ENCODE results near the gene DCAF15.
"Not testable (repeated sequence)": the region's sequence is repeated elsewhere in the genome, so short reads cannot be mapped to it uniquely, and the experiment has no call there.

Gene DCAF15, protein sequence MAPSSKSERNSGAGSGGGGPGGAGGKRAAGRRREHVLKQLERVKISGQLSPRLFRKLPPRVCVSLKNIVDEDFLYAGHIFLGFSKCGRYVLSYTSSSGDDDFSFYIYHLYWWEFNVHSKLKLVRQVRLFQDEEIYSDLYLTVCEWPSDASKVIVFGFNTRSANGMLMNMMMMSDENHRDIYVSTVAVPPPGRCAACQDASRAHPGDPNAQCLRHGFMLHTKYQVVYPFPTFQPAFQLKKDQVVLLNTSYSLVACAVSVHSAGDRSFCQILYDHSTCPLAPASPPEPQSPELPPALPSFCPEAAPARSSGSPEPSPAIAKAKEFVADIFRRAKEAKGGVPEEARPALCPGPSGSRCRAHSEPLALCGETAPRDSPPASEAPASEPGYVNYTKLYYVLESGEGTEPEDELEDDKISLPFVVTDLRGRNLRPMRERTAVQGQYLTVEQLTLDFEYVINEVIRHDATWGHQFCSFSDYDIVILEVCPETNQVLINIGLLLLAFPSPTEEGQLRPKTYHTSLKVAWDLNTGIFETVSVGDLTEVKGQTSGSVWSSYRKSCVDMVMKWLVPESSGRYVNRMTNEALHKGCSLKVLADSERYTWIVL

DNA sequence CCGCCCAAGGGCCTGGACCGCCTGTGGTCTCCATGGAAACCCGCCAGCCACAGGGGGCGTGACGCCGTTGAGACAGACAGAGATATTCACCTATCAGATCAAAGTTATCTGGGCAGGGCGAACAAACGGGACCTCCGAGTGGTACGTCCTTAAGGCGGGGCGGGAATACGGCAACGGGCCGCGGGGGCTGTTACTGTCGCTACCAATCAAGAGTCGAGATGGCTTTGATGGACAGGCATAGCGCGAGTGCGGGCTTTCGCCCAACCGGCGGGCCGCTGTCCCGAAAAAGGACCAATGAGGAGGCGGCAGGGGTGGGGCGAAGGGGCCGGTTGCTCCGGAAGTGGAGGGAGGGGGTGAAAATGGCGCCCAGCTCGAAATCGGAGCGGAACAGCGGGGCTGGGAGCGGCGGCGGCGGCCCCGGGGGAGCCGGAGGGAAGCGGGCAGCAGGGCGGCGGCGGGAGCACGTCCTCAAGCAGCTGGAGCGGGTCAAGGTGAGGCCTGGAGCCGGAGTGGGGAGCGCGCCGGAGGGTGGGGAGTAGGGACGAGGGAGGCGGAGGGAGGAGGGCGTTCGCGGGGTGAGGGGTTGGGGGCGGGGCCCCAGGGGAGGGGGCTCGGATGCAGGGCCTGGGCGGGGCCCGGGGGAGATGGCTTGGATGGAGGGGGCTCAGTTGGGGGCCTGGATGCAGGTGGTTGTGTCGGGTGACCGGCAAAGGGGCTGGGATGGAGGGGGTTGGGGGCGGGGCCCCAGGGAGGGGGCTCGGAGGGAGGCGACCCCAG is at the start of gene DCAF15:
DCAF15 (plus strand) TSS at position 356 of the 777 bp plus-strand sequence; CDS start at position 360, 4 bp downstream.
- DNase-seq (ENCODE audit: low read depth in 2 of 2), result peak; percentile 96 to 98

DNA sequence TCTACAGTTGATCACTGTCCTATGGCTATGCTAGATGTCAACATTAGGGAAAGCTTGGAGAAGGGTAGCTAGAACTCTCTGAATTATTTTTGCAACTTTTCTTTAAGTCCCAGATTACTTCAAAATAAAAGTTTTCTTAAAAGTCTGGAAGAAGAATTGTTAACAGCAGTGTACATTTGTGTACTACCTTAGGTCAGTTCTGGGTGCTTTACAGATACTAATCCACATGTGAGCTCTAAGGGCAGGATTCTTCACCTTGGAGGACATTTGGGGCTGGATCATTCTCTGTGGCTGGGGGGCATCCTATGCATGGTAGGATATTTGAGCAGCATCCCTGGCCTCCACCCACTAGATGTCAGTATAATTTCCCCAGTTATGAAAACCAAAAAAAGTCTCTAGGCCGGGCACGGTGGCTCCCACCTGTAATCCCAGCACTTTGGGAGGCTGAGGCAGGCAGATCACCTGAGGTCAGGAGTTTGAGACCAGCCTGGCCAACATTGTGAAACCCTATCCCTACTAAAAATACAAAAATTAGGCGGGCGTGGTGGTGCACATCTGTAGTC is 49.2 kb upstream of the DCAF15 start:
- DNase-seq (ENCODE audit: low read depth in 2 of 2), result no peak

DNA sequence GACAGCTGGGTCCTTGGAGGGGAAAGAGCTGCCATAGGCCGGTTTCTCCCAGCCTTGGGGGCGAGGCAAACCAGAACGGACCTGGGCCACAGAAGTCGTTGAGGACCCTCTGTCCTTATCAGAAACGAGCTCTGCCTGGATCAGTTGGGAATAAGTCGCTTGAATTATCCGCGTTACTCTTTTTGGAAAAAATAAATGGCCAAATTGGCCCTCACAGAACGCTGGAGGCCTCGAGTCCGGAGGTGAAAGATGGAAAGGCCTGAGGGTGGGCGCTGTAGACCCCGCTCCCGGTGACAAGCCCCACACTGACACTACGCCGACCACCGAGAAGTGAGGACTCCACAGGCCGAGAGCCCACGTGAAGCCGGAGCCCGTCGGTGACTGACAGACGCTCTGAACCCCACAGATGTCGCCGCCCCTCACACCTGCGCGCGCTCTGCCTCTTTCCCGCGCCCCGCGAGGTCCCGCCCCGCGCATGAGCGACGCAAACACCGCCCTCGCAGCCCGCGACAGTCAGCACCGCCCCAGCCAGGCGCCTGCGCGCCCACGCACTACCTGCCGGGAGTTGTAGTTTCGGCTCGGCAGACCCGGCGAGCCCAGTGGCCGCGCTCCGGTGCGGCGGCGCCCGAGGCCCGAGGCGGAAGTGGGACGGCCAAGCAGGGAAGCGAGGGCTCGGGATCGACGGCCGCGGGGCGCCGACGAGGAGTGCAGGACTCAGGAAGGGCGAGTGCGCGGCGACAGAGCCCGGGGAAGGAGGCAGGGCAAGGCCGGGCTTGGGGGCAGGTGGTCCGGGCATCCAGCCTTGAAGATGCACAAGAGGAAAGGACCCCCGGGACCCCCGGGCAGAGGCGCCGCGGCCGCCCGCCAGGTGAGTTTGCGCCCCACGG is 46.4 kb upstream of the DCAF15 start, which contains the start of the genes BRME1 and CC2D1A:
BRME1 (minus strand) TSS at position 484 of the 887 bp plus-strand sequence. CDS start 1,225 bp downstream, outside the sequence.
CC2D1A (plus strand) TSS at position 568 of the 887 bp plus-strand sequence; CDS start at position 809, 241 bp downstream.
- peak; percentile 92 to 96 for DNase-seq (ENCODE audit: low read depth in 2 of 2)

DNA sequence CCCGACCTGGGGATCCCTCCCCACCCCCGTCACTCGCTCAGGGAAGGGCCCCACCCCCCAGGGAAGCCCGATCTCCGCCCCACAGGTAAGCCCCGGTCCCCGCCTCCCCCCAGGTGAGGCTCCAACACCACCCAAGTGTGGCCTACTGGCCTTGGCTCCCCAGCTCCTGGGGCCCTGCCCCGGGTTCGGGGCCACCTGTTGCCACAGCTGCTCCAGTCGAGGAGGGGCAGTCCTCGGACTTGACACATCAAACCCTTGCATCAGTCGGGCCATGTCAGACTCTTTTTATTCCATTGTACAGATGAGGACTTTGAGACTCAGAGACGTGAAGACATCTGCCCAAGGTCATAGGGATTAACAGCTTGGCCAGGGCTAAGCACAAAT is 45.8 kb upstream of the DCAF15 start:
- DNase-seq (ENCODE audit: low read depth in 2 of 2), result no peak

DNA sequence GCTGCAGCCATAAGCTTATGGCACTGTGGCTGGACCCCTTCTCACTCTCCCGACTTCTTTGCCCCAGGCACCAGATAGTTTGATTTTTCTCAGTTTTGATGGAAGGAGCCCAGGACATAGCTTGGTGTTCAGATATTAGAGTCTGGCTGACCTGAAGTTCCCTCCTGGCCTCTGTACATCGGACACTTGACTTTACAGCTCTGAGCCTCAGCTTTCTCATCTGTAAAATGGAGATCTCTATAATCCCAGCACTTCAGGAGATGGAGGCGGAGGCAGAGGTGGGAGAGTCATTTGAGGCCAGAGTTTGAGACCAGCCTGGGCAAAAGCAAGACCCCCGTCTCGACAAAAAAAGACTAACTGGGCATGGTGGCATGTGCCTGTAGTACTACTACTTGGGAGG is 45.4 kb upstream of the DCAF15 start:
- no peak for DNase-seq (ENCODE audit: low read depth in 2 of 2)

DNA sequence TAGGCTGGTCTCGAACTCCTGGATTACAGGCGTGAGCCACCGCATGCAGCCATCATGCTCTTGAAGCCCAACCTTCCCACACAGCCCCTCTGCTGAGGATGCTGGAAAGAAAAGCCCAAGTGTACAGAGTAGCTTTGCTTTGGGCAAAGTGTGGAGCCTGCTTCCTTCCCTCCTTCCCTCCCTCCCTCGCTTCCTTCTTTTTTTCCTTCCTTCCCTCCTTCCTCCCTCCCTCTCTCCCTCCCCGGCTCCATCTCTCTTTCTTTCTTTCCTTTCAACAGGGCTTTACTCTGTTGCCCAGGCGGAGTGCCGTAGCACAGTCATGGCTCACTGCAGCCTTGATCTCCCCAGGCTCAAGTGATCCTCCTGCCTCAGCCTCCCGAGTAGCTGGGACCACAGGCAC is 43.6 kb upstream of the DCAF15 start:
- DNase-seq (ENCODE audit: low read depth in 2 of 2), result no peak

DNA sequence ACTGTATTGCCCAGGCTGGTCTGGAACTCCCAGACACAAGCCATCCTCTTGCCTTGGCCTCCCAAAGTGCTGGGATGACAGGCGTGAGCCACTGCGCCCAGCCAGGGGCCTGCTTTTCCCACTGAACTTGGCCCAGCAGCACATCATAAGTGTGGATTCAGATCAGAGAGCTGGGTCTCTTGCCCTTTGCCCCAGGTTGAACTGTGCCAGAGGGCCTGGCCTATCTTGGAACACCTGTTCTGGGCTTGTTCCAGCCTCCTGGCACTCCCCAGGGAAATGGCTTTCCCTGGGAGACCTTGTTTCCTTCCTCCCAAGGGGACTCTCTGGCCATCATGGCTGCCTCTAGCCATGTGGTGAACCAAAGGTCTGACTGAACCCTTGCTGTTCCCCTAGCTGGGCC is 42.9 kb upstream of the DCAF15 start:
- DNase-seq (ENCODE audit: low read depth in 2 of 2), result no peak

DNA sequence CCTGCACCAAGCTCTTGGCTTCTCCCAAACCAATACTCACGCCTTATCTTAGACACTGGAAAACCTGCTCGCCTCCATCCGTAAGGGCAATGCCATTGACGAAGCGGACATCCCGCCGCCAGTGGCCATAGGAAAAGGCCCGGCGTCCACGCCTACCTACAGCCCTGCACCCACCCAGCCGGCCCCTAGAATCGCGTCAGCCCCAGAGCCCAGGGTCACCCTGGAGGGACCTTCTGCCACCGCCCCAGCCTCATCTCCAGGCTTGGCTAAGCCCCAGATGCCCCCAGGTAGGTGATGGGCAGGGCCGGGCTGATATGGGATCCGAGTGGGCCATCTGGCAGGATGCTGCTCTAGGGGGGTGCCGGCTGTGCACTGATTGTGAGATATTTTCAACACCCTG is 39.0 kb upstream of the DCAF15 start:
- no peak for DNase-seq (ENCODE audit: low read depth in 2 of 2)

DNA sequence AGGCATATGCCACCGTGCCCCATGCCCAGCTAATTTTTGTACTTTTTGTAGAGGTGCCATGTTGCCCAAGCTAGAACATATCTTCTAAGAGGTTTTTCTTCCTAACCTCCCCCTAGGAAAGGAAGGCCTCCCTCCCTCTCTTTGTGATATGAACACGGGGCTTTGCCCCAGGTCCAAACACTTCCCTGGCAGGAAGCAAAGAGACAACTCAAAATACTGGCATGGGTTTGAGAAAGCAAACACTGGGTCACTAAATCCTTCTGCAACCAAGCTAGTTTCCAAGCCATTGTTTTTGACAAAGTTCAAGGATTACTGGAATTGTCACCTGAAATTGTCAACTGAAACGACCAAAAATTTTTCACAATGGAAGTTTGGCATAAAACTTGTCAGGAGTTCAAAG is 37.5 kb upstream of the DCAF15 start:
- DNase-seq (ENCODE audit: low read depth in 2 of 2), result no peak

DNA sequence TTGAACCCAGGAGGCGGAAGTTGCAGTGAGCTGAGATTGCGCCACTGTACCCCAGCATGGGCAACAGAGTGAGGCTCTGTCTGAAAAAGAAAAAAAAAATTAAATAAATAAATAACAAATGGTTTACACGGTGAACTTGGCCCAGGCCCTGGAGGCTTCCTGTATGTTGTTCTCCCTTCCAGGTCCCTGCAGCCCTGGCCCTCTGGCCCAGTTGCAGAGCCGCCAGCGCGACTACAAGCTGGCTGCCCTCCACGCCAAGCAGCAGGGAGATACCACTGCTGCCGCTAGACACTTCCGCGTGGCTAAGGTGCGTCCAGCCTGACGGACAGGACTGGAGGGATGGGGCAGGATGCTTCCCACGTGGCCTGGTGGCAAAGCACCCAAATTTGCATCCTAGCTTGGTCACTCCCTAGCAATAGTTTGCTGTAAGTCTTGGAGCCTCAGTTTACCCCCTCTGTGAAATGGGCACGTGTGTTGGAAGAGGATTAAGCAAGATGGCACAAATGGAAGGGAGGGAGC is 34.4 kb upstream of the DCAF15 start:
- no peak for DNase-seq (ENCODE audit: low read depth in 2 of 2)

DNA sequence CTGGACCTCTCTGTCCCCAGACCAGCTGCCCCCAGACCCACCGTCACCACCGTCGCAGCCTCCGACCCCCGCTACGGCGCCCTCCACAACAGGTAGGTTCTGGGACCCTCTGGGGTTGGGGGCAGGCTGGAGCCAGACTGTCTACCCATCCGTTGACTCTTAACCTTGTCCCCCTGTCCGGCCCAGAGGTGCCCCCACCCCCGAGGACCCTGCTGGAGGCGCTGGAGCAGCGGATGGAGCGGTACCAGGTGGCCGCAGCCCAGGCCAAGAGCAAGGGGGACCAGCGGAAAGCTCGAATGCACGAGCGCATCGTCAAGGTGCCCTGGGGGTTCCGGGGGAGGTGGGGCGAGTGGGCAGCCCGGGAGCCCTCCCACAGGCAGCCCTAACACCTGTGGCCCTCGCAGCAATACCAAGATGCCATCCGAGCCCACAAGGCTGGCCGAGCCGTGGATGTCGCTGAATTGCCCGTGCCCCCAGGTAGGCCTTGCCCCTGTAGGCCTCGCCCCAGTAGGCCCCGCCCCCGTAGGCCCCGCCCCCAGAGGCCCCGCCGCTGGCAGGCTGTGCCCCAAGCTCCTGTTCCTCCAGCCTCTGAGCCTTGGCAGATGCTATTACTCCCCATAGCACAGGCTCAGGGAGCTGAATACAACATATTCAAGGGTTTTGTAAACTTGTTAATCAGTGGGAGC is 33.4 kb upstream of the DCAF15 start:
- no peak for DNase-seq (ENCODE audit: low read depth in 2 of 2)

DNA sequence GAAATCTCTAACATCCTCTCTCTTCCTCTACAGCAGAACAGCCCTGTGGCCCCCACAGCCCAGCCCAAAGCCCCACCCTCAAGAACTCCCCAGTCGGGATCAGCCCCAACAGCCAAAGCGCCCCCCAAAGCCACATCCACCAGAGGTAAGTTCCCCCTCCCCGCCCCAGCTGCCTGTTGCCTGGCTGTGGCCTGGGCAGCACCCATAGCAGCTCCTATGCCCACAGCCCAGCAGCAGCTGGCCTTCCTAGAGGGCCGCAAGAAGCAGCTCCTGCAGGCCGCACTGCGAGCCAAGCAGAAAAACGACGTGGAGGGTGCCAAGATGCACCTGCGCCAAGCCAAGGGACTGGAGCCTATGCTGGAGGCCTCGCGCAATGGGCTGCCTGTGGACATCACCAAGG is 31.8 kb upstream of the DCAF15 start:
- DNase-seq (ENCODE audit: low read depth in 2 of 2), result no peak

DNA sequence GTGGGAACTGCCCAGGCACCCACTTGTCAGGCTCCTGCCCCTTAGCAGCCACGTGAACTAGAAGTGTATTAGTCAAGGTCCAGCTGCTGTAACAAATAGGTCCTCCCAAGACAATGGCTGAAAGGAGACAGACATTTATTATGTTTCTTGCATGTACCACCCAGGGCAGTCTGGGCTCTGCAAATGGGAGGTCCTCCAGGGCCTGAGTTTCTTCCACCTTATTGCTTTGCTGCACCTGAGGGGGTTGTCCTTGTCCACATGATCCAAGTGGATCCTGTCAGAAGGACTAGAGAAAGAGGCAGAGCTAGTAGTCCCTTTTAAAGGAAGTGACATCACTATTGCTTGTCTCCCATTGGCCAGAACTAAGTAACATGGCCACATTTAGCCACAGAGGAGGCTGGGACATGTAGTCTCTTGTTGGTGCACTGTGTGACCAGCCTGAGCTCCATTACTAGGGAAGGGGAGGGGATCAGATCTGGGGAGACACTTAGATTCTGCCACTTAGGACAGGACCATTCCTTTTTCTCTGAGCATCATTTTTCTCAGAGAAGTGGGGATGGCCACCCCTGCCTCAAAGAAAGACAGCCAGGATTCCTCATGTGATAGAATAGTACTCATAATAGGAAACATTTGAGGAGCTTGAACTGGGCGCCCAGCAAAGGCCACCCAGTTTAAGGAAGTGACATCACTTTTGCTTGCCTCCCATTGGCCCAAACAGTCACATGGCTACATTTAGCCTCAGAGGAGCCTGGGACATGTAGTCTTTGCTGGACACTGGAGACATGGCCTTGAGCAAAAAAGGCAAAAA is 31.2 kb upstream of the DCAF15 start:
- DNase-seq (ENCODE audit: low read depth in 2 of 2), result no peak

DNA sequence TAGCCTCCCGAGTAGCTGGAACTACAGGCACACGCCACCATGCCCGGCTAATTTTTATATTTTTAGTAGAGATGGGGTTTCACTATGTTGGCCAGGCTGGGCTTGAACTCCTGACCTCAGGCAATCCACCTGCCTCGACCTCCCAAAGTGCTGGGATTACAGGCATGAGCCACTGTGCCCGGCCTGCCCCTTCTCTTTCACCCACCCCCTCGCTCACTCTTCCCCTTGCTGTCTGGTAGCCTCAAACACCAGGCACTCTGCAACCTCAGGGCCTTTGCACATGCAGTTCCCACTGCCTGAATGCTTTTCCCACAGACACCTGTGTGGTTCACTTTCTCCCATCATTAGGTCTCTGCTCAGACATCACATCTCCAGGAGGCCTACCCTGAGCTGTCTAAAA is 30.2 kb upstream of the DCAF15 start:
- DNase-seq (ENCODE audit: low read depth in 2 of 2), result not testable (repeated sequence)

DNA sequence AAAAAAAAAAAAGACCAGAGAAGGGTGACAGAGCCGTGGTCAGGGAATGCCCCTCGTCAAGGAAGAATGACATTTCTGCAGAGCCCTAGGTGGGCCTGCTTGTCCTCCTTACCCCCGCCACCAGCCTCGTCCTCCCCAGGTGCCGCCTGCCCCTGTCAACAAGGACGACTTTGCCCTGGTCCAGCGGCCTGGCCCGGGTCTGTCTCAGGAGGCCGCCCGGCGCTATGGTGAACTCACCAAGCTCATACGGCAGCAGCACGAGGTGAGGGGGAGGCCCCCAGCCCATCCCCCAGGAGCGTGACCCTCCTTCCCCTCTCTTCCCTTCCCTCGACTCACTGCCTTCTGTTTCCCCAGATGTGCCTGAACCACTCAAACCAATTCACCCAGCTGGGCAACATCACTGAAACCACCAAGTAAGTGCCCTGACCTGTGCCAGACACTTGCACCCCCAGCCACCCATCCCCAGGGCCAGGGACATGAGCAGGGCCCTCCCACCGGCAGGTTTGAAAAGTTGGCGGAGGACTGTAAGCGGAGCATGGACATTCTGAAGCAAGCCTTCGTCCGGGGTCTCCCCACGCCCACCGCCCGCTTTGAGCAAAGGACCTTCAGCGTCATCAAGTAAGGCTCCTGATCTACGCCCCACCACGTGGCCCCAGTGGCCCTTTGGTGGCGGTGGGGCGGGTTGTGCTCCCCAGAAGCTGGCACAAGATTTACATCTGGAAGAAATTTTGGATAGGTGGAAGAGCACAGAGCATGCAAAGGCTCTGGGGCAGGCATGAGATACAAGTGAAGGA is 28.9 kb upstream of the DCAF15 start:
- DNase-seq (ENCODE audit: low read depth in 2 of 2), result no peak

DNA sequence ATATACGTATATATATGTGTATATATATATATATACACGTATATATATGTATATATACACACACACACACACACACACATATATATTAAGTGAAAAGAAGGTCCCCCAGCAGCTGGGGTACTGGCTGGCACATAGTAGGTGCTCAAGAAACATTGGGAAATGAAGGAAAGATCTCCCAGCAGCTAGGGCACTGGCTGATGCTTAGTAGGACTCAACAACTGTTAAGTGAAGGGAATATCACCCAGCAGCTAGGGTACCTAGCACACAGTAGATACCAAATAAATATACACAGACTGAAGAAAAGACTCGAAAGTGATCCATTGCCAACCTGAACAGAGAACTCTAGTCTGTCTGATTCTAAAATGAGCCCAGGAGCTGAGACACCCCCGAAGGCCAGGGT is 26.3 kb upstream of the DCAF15 start:
- DNase-seq (ENCODE audit: low read depth in 2 of 2), result no peak

DNA sequence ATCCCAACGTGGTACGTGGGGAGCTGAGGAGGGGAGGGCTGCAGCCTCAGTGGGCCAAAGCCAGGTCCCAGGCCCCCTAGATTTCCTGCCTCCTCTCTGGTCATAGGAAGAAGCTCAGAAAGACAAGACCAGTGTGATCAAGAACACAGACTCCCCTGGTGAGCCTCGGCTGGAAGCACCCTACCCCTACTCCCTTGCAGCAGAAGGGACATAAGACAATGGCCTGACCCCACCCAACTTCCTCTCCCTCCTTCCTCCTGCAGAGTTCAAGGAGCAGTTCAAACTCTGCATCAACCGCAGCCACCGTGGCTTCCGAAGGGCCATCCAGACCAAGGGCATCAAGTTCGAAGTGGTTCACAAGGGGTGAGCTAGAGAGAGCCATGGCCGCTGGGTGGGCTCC is 25.6 kb upstream of the DCAF15 start:
- DNase-seq (ENCODE audit: low read depth in 2 of 2), result no peak

DNA sequence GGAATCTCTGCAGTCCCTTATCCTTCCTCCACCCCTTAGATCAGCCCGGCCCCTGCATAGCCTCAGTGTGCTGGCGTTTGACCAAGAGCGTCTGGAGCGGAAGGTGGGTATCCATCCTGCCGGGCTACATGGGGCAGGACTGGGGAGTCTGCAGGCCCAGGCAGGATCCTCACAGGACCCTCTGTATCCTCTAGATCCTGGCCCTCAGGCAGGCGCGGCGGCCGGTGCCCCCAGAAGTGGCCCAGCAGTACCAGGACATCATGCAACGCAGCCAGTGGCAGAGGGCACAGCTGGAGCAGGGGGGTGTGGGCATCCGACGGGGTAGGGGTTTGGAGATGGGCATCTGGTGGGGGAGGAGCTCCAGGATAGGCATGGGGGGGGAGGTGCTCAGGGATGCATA is 23.0 kb upstream of the DCAF15 start:
- no peak for DNase-seq (ENCODE audit: low read depth in 2 of 2)

DNA sequence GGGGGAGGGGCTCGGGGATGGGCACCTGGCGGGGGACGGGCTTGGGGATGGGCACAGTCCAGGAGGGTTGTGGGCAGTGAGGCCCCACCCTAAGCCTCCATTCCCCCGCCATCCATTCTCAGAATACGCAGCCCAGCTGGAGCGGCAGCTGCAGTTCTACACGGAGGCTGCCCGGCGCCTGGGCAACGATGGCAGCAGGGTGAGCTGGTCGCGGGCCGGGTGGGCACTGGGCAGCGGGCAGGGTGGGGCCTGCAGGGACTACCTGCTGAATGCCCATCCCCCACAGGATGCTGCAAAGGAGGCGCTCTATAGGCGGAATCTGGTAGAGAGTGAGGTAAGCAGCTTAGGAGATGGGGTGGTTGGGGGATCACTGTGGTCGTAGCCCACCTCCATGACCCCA is 22.4 kb upstream of the DCAF15 start:
- DNase-seq (ENCODE audit: low read depth in 2 of 2), result no peak
